Coronary artery (tissue), 2 donors: ENCODE measurements around the gene UBE2D2.

Experiments used
- DNase-seq: peaks from one replicate; pipeline ENCODE4 v3.0.0-alpha.2; 2017; ENCODE audit warnings: low spot score
- H3K27ac ChIP-seq, 2 donors: fragments of 200-600 bp; sonication (generic); one replicate each; pipeline ENCODE4 v1.5.1; 2016 to 2019
- H3K4me3 ChIP-seq: fragments of 200-600 bp; sonication (generic); 2 replicates; pipeline ENCODE4 v1.5.1; 2016; ENCODE audit warnings: mild to moderate bottlenecking, moderate library complexity
- TF ChIP-seq, protein P1 (sequence below): fragments of 200-600 bp; sonication (generic); IDR thresholded peaks from one replicate; pipeline ENCODE4 v1.5.1; 2019; ENCODE audit warnings: antibody characterized with exemption

The UBE2D2 gene

DNA sequence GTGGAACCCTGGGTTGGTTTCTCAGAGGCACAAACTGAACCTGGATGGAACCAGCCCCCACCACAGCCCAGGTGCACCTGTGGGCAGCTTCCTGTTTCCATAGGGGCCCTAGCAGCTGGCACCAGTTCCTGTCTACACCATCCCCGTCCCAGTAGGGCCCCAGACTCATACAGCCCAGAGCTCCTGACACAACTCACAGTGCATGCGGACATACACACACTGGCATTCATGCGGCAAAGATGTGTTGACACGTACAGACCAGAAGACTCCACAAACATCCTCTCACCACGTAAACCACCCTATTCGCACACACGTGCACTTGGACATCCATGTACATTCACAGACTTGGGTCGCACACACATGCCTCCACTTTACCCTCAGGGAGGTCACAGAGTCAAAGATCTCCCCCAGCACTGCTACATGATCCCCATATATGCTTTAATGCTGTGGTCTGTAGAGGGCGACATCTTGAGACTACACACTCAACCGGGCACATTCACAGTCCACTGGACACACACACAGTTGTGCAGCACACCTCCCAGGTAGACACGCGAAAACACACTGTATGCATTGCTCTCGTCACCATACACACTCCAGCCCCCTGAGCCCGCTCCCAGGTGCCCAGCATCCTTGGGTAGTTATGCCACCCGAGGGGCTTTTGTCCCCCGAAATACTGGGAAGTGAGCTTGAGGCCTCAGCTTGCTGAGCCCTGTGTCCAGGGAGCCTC lies 109.4 kb downstream of the UBE2D2 start:
- Histone ChIP-seq H3K4me3 (peak overlapping the region; percentile 59), H3K27ac (peak overlapping the region in 1 of 2 donors; percentile 94)
- no peak for DNase-seq
- TF ChIP-seq, protein P1, sequence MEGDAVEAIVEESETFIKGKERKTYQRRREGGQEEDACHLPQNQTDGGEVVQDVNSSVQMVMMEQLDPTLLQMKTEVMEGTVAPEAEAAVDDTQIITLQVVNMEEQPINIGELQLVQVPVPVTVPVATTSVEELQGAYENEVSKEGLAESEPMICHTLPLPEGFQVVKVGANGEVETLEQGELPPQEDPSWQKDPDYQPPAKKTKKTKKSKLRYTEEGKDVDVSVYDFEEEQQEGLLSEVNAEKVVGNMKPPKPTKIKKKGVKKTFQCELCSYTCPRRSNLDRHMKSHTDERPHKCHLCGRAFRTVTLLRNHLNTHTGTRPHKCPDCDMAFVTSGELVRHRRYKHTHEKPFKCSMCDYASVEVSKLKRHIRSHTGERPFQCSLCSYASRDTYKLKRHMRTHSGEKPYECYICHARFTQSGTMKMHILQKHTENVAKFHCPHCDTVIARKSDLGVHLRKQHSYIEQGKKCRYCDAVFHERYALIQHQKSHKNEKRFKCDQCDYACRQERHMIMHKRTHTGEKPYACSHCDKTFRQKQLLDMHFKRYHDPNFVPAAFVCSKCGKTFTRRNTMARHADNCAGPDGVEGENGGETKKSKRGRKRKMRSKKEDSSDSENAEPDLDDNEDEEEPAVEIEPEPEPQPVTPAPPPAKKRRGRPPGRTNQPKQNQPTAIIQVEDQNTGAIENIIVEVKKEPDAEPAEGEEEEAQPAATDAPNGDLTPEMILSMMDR = no peak

GRCh38 chr5:139671096-139671841 lies 110.1 kb downstream of the UBE2D2 start:
- no peak for DNase-seq
- TF ChIP-seq, protein P1 = no peak
- Histone ChIP-seq H3K27ac (peak overlapping the region; percentile 28 to 94), H3K4me3 (peak overlapping the region; percentile 59)

GRCh38 chr5:139675213-139675612 lies 114.1 kb downstream of the UBE2D2 start:
- no peak for DNase-seq
- Histone ChIP-seq H3K4me3 (no peak overlapping the region), H3K27ac (peak overlapping the region in 1 of 2 donors; percentile 41)
- TF ChIP-seq, protein P1 = no peak

DNA sequence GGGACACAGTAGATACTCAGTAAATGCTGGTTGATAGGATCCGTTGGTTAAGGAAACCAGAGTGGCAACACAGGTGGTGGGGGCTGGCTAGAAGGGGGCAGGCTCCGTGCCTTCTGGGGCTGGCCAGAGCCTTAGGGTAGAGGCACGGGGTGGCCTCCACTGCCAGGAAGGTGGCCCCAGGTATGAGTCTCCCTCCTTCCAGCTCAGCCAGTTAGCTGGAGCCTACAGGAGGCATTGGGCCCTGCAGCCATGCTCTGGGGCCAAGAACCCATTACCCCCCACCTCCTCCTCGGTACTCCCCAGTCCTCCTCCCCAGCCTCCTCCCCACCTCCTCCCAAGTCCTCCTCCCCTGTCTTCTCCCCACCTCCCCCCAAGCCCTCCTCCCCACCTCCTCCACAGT lies 114.7 kb downstream of the UBE2D2 start:
- H3K4me3 ChIP-seq = no peak overlapping the region
- DNase-seq = no peak
- H3K27ac ChIP-seq = peak overlapping the region in 1 of 2 donors; percentile 41
- TF ChIP-seq, protein P1 = no peak

GRCh38 chr5:139676406-139676805 lies 115.3 kb downstream of the UBE2D2 start:
- no peak for DNase-seq
- TF ChIP-seq, protein P1 = no peak
- peak overlapping the region; percentile 5 to 18 for H3K27ac ChIP-seq
- no peak overlapping the region for H3K4me3 ChIP-seq

DNA sequence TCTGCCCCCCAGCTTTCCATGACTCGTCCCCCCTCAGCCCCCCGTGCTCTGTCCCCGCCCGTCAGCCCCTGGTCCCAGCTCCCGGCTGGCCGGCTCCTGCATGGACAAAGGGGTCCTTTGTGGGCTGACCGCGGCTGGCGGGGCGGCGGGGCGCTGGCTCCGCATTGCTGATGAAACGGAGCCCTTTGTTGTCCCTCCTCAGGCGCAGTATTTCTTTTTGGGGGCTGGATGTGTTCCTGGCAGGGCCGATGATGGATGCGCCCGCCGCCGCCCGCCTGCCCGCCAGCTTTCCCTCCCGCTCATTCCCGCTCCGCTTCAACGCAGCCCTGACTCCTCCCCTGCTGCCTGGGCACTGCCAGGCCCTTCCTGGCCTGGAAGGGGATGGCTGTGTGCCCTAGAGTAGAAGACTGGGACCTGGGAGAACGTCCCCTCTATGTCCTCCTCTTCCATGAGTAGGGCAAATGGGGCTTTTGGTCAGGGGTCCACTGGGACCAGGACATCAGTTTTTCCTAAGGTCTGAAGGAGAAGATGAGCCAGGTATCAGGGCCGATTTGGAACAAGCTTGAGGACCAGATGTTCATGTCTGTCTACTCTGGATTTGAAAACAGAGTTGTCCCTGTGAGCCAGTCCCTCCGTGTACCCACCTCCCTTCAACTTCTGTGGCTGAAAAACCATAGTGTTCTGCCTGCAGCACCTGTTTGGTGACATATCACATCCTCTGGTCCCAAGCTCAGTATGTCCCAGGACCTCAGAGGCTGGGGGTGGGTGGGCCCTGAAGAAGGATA lies 116.0 kb downstream of the UBE2D2 start:
- TF ChIP-seq, protein P1 = no peak
- no peak for DNase-seq
- H3K4me3 ChIP-seq = peak overlapping the region; percentile 5
- H3K27ac ChIP-seq = peak overlapping the region; percentile 34 to 72
